ENCODE results near the gene MAPKAP1.

- TF ChIP-seq POLR2AphosphoS5 (IDR thresholded peaks at IDR 0.05; ENCODE audit: low read depth, low read length), result no peak
- no peak for TF ChIP-seq REST (IDR thresholded peaks at IDR 0.05; ENCODE audit: insufficient read depth in 1 of 2, low read depth in 2 of 2, low read length in 2 of 2)
- TF ChIP-seq TAF1 (IDR thresholded peaks at IDR 0.05; ENCODE audit: borderline replicate concordance, insufficient read depth, low read length), result no peak
- TF ChIP-seq SIN3A (IDR thresholded peaks at IDR 0.05; ENCODE audit: borderline replicate concordance, insufficient read depth, low read length), result no peak
Observed at GRCh38 chr9:125492719-125493118, 214.3 kb downstream of the MAPKAP1 start.
